GM19324 (cell line): ENCODE data around the gene MACROH2A2.
"Not testable (repeated sequence)": the region's sequence is repeated elsewhere in the genome, so short reads cannot be mapped to it uniquely, and the experiment has no call there.

Experiments used
- ATAC-seq: cut with Tn5 transposase; IDR thresholded peaks from one replicate; pipeline ENCODE4 v1.9.1; 2021; ENCODE audit warnings: mild to moderate bottlenecking, moderate library complexity; ENCODE audit not compliant: unreplicated experiment, low FRiP score

Gene MACROH2A2

DNA sequence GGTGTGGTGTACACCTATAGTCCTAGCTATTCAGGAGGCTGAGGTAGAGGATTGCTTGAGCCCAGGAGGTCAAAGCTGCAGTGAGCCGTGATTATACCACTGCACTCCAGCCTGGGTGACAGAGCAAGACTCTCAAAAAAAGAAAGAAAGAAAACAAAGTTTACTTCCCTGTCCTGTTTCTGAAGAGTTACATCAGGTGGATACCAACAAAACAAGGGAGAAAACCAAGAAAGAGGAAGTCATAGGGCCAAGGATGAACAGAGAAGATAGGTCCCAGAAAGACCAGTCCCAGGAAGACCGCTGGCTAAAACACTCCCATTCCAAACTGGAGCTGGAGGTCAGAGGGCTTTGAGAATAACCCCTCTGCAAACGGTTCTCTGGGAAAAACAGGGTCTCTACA is 13.5 kb downstream of the MACROH2A2 start:
- no peak for ATAC-seq

DNA sequence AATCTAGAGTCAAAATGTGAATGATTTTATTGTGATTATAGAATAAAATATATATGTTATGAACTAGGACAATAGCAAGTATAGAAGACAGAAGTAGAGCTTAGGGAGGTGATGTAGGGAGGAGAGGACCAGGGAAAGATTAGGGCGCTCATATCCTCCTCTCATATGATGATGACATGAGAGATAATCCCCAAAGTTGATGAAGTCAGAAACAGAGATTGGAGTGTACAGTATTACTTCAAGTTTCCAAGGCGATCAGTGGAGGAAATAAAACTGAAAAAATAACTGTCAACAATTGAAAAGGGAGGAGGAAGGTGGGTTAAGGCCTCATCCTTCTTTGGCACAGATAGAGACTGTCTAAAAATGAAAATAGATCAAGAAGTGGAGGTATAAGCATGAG is 14.9 kb downstream of the MACROH2A2 start:
- no peak for ATAC-seq

DNA sequence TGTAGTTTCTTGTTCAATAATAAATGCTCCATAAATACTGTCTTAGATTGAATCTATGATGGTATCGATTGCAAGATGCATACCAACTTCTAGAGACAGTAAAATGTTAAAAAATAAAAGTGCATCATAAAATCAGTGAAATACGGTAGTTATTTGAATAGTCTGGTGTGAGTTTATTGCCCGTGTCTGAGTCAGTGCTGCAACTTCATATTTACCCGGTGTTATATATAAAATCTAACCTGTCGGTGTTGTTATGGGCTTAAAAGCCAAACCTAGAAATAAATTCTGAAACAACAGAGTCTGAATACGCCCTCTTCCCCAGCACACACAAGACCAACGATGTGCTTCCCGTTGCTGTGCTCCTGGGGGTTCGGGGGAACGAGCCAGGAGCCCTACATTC is 16.3 kb downstream of the MACROH2A2 start:
- ATAC-seq: no peak

DNA sequence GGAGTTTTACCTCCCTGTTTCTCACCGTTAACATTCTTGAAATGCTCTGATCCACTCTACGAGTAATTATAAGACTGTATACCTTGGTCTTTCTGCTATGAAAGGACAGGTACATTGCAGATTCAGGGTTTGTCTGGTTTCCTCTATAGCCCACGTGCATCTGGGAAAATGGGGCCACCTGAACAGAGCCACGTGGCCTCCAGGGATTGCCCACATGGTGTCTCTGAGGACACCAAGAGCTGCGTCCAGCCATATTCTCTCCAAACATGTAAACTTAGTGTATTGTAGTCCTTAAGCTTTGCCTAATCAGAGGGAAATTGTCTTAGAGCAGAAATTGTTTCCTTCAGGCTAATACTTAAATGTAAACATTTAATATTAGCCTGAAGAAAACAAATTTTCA is 16.7 kb downstream of the MACROH2A2 start:
- no peak for ATAC-seq

DNA sequence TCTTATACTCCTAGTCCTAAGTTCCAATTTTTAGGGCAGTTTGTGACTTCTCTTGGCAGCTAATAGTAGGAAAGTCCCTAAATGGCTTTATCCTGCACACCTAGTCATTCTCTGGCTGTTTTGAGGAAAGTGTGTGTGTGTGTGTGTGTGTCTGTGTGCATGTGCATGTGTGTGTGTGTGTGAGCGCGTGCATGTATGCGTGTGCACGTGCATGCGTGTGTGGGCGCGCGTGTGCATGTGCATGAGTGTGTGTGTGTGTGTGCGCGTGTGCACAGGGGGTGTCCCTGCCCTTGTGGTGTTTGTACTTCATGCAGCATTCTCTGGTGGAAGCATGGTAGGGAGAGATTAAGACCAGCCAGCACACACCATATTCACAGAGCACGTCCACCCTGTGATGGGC is 18.2 kb downstream of the MACROH2A2 start:
- ATAC-seq: no peak

DNA sequence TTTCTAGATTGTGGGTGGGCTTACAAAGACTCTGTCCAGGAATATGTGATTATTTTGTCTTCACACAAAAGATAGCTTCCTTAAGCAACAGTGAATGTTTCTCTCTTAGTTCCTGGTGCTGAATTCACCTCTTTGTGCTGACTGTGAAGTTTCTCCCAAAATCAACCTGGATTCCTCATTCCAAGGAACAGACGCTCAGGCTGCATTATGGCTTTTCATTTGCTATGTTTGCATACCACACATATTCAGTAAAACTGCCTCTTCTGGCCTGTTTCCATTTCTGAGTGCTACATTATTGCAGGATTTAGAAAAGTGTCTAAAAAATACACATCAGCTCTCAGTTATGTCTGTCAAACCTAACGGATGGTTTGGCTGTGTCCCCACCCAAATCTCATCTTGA is 21.5 kb downstream of the MACROH2A2 start:
- no peak for ATAC-seq

DNA sequence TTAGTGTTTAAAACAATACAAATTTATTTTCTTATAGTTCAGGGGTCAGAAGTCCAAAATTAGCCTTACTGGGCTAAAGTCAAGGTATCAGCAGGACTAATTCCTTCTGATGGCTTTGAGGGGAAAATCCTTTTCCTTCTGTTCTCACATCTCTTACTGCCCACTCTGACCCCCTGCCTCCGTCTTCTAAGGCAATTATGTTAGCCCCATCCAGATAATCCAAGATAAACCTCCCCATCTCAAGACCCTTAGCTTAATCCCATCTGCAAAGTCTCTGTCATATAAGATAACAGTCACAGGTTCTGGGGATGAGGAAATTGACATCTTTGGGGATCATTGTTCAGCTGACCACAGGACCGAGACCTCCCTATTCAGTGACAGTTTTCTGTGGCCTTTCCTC is 22.3 kb downstream of the MACROH2A2 start:
- no peak for ATAC-seq

DNA sequence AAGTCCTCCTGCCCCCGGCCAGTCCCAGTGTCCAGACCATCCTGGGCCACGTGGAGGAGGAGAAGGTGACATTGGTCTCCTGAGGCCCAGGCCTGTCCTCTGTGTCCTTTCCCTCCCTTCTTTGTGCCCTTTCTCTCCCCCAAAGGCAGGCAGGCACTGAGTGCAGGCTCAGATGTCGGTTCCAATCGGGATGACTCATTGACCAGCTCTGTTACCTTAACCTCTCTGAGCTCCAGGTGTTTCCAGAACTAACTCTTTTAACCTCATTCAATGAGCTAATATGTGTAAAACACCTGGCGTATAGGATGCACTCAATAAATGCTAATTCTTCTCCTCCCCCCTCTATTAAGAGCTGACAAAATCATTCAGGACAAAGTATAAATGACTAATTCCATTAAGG is 25.7 kb downstream of the MACROH2A2 start:
- no peak for ATAC-seq

DNA sequence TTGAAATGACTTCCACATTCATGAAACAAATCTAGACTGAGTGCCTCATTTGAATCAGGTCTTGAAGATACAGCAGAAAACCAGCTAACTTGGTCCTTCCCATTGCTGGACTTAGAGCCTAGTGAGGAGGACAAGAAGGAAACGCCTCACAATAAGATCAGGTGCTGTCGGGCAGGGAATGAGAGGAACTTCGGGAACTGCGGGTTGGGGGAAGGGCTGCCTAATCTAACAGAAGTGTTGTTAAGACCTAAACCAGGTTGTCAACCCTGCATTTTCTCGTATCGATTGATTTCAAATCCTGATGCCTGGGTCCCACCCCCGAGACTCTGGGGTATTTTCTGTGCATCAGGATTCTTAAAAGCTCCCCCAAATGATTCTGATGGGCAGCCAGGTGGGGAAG is 26.3 kb downstream of the MACROH2A2 start:
- no peak for ATAC-seq

DNA sequence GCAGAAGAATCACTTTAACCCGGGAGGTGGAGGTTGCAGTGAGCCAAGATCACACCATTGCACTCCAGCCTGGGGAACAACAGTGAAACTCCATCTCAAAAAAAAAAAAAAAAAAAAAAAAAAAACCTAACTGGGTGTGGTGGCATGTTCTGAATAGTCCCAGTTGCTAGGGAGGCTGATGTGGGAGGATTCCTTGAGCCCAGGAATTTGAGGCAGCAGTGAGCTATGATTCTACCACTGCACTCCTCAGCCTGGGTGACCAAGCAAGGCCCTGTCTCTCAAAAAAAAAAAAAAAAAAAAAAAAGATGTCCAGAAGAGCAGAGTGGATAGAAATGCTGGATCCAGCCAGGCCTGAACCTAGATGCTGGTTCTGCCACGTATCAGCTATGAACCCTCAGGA is 28.1 kb downstream of the MACROH2A2 start:
- ATAC-seq: not testable (repeated sequence)

DNA sequence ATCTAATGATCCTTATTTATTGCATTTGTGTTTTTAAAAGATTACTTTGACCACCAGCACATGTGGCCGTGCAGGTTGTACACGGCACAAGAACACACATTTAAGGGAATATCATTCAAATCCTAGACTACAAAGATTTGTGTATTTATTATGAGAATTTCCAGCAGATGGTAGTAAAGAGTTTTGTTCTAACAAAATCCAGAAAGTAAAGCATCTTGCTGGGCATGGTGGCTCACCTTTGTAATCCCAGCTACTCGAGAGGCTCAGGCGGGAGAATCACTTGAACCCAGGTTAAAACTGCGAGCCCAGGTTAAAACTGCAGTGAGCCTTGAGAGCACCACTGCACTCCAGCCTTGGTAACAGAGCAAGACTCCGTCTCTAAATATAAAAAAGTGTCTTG is 31.5 kb downstream of the MACROH2A2 start:
- ATAC-seq: no peak

DNA sequence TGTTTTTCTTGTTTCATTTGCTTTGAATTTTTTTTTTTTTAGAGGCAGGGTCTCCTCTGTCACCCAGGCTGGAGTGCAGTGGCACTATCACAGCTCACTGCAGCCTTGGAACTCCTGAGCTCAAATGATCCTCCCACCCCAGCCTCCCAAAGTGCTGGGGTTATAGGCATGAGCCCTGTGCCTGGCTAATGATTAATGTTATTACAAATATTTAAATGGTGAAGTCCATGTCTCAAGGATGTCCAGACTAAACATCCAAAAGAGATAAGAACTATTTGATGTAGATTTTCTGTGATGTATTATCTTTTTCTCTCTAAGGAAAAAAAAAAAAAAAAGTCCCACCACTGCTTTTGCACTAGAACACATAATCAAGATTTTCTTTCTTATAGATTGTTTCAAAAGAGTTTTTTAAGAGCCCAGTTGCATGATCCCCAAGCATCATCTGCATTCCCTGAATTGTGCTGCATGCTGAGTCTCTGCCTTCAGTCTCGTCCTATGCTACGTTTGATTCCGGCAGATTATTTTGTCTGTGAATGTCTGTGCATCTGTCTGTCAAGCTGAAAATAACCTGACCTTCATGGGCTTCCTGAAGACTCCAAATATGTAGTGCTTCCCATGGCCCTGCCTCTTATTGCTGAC is 33.4 kb downstream of the MACROH2A2 start:
- no peak for ATAC-seq

DNA sequence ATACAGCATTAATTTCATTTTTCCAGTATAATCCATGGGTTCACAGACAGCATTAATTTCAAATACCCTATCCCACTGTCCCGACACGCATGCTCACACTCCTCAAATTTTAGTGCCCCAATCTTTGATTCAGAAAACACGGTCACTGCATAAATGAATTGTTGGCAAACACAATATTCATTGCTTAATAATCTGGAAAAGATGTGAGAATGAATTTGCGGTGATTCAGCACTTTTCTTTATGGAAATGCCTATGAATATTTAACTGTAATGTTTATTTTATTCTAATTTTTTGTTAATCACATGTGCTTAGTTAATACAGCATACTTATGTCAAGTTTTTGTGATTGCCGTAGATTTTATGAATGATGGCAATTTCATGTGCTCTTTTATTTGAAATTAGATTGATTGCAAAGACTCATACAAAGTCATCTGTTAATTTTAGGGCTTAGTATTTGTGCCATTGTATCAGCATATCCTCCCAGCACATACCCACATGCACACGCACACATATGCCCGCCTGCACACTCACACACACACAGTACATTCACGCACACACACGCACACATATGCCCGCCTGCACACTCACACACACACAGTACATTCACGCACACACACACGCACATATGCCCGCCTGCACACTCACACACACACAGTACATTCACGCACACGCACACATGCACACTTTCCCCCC is 35.1 kb downstream of the MACROH2A2 start:
- ATAC-seq: no peak

DNA sequence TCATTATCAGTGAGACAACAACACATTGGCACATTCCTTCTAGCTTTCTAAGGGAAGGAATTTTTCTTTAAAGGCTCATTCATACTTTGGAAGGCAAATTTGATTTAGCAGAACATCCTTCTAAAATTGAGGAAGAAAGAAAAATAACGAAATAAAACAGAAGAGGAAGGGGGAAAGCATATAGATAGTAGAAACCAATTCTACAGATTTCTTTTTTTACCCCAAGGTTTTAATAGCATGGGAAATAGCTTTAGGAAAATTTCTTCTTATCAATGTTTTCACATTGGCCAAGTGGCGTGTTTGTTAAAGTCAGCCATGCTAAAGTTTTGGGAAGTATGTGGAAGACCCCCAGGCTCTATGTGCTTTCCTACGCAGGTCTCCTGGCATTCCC is 35.7 kb downstream of the MACROH2A2 start:
- no peak for ATAC-seq

DNA sequence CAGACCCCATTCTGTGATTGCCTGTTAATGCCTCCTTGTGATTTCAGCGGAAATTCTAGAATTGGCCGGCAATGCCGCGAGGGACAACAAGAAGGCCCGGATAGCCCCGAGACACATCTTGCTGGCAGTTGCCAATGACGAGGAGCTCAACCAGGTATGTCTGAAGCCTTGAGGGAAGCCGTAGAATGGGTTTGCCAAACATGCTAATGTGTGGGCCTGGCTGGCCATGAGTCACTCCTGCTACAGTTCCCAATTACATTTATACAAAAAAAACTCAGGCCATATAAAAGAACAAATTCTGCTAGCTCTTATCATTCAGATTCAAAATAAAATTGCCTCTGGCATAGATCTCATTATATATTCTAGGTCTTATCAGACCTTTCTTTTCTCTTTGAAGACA is 37.4 kb downstream of the MACROH2A2 start:
- no peak for ATAC-seq

DNA sequence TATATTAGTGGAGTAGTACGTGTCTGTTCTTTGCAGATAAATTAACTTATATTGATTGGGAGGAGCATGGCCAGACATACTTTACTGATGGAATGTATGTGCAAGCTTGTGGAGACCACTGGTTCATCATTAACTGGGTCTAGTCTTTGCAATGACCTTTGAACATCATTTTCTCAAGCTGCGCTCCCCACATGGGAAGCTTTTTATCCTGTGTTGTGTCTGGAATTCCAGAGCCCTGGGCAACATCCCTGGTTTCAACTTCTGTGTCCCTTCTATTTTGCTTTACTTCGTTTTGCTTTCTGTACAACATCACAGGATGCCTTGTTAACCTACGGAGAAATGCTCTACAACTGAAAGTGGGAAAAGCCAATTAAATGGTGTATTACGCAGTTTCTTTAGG is 38.3 kb downstream of the MACROH2A2 start:
- ATAC-seq: no peak

DNA sequence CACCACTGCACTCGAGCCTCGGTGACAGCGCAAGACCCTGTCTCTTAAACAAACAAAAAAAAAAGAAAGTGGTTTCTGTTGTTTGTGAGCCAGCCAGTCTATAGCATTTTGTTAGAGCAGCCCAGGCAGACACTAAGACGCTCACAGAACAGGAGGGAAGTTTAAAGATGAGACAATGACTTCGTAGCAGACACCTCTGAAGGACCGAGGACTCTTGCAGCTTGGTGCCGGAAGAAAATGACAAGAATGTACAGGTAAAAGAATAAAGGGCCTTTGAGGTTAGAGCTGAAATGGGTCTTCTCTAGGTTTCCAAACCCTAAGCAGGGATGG is 39.7 kb downstream of the MACROH2A2 start:
- ATAC-seq: no peak

DNA sequence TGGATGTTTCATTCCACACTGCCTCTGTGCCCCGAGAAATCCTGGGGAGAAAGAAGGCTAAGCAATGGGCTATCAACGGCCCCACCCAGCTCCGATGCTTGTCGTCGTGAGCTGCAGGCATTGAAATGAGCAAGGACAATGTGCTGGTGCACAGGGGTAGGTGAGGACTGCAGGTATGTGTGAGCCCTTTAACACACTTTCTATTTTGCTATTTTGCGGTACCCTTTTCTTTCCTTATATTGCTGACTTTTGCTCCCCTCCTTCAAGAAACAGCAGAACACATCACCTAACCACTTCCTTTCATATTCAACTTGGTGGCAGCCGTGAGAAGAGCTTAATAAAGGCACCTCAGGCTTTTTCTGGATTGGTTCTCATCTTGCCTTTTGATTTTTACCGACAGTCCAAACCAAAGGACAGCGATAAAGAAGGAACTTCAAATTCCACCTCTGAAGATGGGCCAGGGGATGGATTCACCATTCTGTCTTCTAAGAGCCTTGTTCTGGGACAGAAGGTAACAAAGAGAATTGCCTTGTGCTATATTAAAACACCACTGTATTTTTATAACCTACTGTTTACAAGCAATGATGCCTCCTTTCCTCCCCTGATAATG is 40.8 kb downstream of the MACROH2A2 start:
- no peak for ATAC-seq

DNA sequence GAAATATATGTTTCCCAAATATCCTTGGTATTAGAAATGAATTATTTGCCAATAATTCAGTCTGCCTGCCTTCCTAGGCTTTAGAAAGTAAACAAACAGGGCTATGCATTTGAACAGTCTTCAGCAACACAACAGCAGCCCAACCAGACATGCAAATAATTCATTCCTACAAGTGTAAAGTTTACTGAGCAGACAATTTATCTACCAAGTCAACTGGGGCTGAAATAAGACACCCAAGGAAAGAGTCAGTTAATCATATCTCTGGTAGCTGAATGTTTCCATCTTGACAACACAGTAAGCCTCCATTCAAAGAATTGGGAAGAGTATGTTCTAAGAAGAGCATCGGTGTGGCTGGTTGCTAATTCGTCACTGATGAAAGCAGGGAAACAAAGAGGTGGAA is 41.6 kb downstream of the MACROH2A2 start:
- no peak for ATAC-seq

DNA sequence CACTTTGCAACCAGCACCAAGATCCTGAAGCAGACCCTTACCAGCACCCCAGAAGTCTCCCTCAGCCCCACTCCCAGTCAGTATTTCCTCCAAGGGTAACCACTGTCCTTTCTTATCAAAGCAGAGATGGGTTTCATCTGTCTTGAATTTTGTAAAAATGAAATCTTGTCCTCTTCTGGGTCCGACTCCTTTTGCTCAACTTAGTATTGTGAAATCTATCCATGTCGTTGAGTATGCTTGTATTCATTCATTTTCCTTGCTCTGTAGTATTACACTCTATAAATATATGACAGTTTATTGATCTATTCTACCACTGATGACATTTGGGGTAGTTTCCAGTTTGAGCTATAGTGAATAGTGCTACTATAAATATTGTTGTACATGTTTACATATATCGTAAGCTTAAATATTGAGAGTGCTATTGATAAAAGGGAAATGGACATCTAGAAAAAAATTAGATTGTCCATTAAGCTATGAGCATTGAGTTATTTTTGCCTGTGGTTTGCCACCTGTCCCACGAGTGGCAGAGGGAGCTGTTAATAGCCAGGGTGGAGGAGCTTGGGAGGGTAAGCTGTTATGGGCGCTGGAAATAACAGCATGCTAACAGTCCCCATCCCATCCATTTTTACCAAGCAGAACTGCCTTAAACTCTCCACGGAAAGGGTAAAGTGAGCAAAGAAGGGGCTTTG is 43.5 kb downstream of the MACROH2A2 start:
- ATAC-seq: no peak

DNA sequence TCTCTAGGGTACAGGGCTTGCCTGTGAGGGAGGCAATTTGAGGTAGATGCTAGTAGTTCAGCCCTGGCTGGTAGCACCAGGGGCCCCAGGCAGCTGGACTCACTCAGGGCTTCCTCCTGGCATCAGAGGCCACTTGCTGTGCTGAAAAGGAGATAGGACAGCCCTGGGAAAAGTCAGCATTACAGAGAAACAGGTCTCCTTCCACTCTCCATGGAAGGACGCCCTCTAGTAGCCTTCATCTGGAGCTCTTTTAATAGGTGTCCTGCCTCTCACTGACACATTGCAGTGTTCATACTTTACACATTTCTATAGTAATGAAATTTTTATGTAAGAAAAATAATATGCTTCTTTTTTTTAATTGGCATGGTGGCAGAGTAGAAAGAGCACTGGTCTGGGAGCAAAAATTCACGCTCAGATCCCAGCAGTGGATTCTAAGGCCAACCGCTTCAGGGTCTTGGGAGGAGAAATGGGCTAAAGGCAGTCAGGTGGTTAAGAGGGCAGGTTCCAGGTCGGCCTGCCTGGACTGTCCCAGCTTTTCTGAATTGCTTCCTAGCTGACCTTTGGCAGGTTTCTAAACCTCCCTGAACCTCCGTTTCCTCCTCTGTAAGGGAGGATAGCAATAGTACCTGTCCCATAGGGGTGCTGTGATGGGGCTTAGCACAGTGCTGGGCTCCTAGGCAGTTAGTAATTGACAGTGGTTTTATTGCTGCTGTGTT is 44.2 kb downstream of the MACROH2A2 start:
- no peak for ATAC-seq
